HepG2 (cell line): Measurements from ENCODE around the gene RBCK1. TPM values are rescaled to one million over a fixed set of nuclear protein-coding genes. Genes with fewer than 3 reads are reported as not detected.

Experiments used
- ARNTL ChIP-seq: sonication (generic); formaldehyde crosslinking; IDR thresholded peaks from 2 replicates; pipeline ENCODE4 v1.4.0; 2020; ENCODE audit warnings: mild to moderate bottlenecking, missing genetic modification reagents
- BRD4 ChIP-seq: sonication (generic); formaldehyde crosslinking; IDR thresholded peaks from 2 replicates; pipeline ENCODE4 v1.4.0; 2020; ENCODE audit warnings: missing genetic modification reagents
- CAMTA2 ChIP-seq: sonication (generic); formaldehyde crosslinking; IDR thresholded peaks from 2 replicates; pipeline ENCODE4 v1.4.0; 2020; ENCODE audit warnings: mild to moderate bottlenecking, missing genetic modification reagents, borderline replicate concordance
- FOXC1 ChIP-seq: sonication (generic); formaldehyde crosslinking; IDR thresholded peaks from 2 replicates; pipeline ENCODE4 v1.8.0; 2022; ENCODE audit warnings: mild to moderate bottlenecking, missing genetic modification reagents, borderline replicate concordance
- KDM2A ChIP-seq: sonication (generic); formaldehyde crosslinking; IDR thresholded peaks from 2 replicates; pipeline ENCODE4 v1.4.0; 2020; ENCODE audit warnings: low read depth, missing genetic modification reagents, borderline replicate concordance
- POLR2A ChIP-seq, 2 experiments: IDR thresholded peaks; 2 replicates each; pipeline ENCODE4 v1.6.1; 2011; ENCODE audit warnings: low read depth in 2 of 2, low read length in 2 of 2, mild to moderate bottlenecking in 1 of 2, moderate library complexity in 1 of 2; ENCODE audit not compliant: insufficient read depth in 1 of 2
- RBM39 ChIP-seq: fragments of 200-400 bp; formaldehyde crosslinking; IDR thresholded peaks from one replicate; pipeline ENCODE4 v1.6.1; 2018; ENCODE audit warnings: antibody characterized with exemption, mild to moderate bottlenecking, low read depth, low read length; ENCODE audit not compliant: poor library complexity, severe bottlenecking
- SMAD3 ChIP-seq: sonication (generic); formaldehyde crosslinking; IDR thresholded peaks from 2 replicates; pipeline ENCODE4 v1.4.0; 2020; ENCODE audit warnings: missing genetic modification reagents
- U2AF2 ChIP-seq: fragments of 200-400 bp; formaldehyde crosslinking; IDR thresholded peaks from 2 replicates; pipeline ENCODE4 v1.6.1; 2017; ENCODE audit warnings: low read depth, mild to moderate bottlenecking, low read length
- ZBTB21 ChIP-seq: sonication (generic); formaldehyde crosslinking; IDR thresholded peaks from 2 replicates; pipeline ENCODE4 v1.4.0; 2020; ENCODE audit warnings: missing genetic modification reagents
- ZNF253 ChIP-seq: sonication (generic); formaldehyde crosslinking; IDR thresholded peaks from 2 replicates; pipeline ENCODE4 v1.8.0; 2022; ENCODE audit warnings: mild to moderate bottlenecking, missing genetic modification reagents, borderline replicate concordance
- ZNF484 ChIP-seq: sonication (generic); formaldehyde crosslinking; IDR thresholded peaks from 2 replicates; pipeline ENCODE4 v1.5.1; 2020; ENCODE audit warnings: mild to moderate bottlenecking, low read depth, missing genetic modification reagents, borderline replicate concordance
- ZNF501 ChIP-seq: sonication (generic); formaldehyde crosslinking; IDR thresholded peaks from 2 replicates; pipeline ENCODE4 v1.5.1; 2020; ENCODE audit warnings: mild to moderate bottlenecking, moderate library complexity, missing genetic modification reagents
- ZNF569 ChIP-seq: sonication (generic); formaldehyde crosslinking; IDR thresholded peaks from 2 replicates; pipeline ENCODE4 v1.5.0; 2020; ENCODE audit warnings: mild to moderate bottlenecking, missing genetic modification reagents, moderate library complexity, borderline replicate concordance
- ZNF776 ChIP-seq: sonication (generic); formaldehyde crosslinking; IDR thresholded peaks from 2 replicates; pipeline ENCODE4 v1.4.0; 2020; ENCODE audit warnings: mild to moderate bottlenecking, missing genetic modification reagents
- ZNF816 ChIP-seq: sonication (generic); formaldehyde crosslinking; IDR thresholded peaks from 2 replicates; pipeline ENCODE4 v1.8.0; 2022; ENCODE audit warnings: missing genetic modification reagents, mild to moderate bottlenecking, borderline replicate concordance
- polyA plus RNA-seq, 8 experiments: library from polyadenylated mRNA; depleted of rRNA in 3 of 8; stranded (reverse) in 7 of 8; unstranded in 1 of 8; fragments of >200 nt; fragmentation: Illumina TruSeq in 4 of 8; extraction: Trizol in 4 of 8; gene quantifications; 2 replicates each; pipeline versions ENCODE4 v1.2.1 to v1.2.3, GENCODE V29; 2011 to 2016; ENCODE audit warnings: low read depth in 4 of 8, missing spikeins in 1 of 8, mixed read lengths in 1 of 8; ENCODE audit not compliant: insufficient read depth in 1 of 8
- total RNA-seq, 5 experiments: library from RNA; depleted of rRNA; stranded (reverse); fragments of >200 nt; fragmentation: Illumina TruSeq; extraction: Trizol; gene quantifications; 2 replicates each; pipeline ENCODE4 v1.2.3, GENCODE V29; 2016; ENCODE audit warnings: low read depth in 1 of 5
- TF ChIP-seq, protein P1 (sequence below): sonication (generic); formaldehyde crosslinking; IDR thresholded peaks from 2 replicates; pipeline ENCODE4 v1.4.0; 2020; ENCODE audit warnings: missing genetic modification reagents
- TF ChIP-seq, protein P2 (sequence below): sonication (generic); formaldehyde crosslinking; IDR thresholded peaks from 2 replicates; pipeline ENCODE4 v1.4.0; 2020; ENCODE audit warnings: missing genetic modification reagents, mild to moderate bottlenecking, borderline replicate concordance
- TF ChIP-seq, protein P3 (sequence below), 2 experiments: sonication (generic) in 1 of 2; formaldehyde crosslinking in 1 of 2; IDR thresholded peaks; 2 replicates each; pipeline versions ENCODE4 v1.4.0 to v1.6.1; 2016 to 2020; ENCODE audit warnings: borderline replicate concordance in 1 of 2, low read depth in 1 of 2, mild to moderate bottlenecking in 1 of 2, missing genetic modification reagents in 1 of 2
- TF ChIP-seq, protein P4 (sequence below): IDR thresholded peaks from 2 replicates; pipeline ENCODE4 v1.6.1; 2016

Gene RBCK1
- total and polyA plus RNA-seq, 2 of the 13 experiments (the other 11 are each of a cell fraction or from before 2014, with no cell fraction given): 149 to 215 TPM

DNA sequence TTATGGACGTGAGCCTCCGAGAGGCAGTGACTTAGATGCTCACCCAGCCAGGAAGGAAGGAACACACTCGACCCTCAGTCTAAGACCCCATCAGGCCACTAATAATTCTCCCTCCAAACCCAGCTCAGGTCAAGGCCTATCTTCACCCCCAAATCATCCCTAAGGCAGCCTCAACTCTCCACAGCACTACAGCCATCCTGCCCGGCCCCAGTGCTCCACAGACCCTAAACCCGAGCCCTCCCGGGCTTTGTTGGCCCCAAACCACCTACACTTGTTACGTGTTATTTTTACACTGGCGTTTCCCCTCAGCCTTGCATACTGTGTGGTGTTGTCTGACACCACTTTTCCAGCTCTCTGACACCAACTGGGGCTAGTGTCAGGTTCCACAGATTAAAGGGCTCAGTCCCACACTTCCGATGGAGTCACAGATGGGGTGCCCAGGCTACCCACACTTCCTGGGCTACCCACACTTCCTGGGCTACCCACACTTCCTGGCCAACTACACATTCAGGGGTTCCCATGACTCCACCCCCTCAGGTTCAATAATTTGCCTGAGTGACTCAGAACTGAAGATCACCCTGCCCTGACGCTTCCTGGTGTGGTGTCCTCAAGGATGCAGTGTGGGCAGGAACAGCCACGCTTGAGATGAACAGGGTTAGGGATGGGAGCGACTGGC, 25.3 kb downstream of the RBCK1 start (continued):
- TF ChIP-seq CAMTA2 (CRISPR knock-in tag) (no peak), U2AF2 (no peak), ZNF816 (no peak), ZBTB21 (CRISPR knock-in tag) (no peak), FOXC1 (CRISPR knock-in tag) (no peak), POLR2A (IDR thresholded peaks at IDR 0.05; ENCODE audit: insufficient read depth in 1 of 2, low read depth in 2 of 2, low read length in 2 of 2) (peak in 1 of 2 experiments; percentile 27; a peak in 1 of 4 replicates), ARNTL (CRISPR knock-in tag) (no peak), ZNF569 (no peak), KDM2A (CRISPR knock-in tag) (peak; percentile 58; the same call in 1 of the 2 replicates), ZNF776 (CRISPR knock-in tag) (no peak), SMAD3 (CRISPR knock-in tag) (no peak), ZNF501 (CRISPR knock-in tag) (no peak), ZNF484 (CRISPR knock-in tag) (no peak), BRD4 (CRISPR knock-in tag) (peak; percentile 54; the same call in 1 of the 2 replicates), RBM39 (no peak), ZNF253 (CRISPR knock-in tag) (no peak)
- TF ChIP-seq, protein P1, sequence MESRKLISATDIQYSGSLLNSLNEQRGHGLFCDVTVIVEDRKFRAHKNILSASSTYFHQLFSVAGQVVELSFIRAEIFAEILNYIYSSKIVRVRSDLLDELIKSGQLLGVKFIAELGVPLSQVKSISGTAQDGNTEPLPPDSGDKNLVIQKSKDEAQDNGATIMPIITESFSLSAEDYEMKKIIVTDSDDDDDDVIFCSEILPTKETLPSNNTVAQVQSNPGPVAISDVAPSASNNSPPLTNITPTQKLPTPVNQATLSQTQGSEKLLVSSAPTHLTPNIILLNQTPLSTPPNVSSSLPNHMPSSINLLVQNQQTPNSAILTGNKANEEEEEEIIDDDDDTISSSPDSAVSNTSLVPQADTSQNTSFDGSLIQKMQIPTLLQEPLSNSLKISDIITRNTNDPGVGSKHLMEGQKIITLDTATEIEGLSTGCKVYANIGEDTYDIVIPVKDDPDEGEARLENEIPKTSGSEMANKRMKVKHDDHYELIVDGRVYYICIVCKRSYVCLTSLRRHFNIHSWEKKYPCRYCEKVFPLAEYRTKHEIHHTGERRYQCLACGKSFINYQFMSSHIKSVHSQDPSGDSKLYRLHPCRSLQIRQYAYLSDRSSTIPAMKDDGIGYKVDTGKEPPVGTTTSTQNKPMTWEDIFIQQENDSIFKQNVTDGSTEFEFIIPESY (CRISPR knock-in tag): no peak
- TF ChIP-seq, protein P2, sequence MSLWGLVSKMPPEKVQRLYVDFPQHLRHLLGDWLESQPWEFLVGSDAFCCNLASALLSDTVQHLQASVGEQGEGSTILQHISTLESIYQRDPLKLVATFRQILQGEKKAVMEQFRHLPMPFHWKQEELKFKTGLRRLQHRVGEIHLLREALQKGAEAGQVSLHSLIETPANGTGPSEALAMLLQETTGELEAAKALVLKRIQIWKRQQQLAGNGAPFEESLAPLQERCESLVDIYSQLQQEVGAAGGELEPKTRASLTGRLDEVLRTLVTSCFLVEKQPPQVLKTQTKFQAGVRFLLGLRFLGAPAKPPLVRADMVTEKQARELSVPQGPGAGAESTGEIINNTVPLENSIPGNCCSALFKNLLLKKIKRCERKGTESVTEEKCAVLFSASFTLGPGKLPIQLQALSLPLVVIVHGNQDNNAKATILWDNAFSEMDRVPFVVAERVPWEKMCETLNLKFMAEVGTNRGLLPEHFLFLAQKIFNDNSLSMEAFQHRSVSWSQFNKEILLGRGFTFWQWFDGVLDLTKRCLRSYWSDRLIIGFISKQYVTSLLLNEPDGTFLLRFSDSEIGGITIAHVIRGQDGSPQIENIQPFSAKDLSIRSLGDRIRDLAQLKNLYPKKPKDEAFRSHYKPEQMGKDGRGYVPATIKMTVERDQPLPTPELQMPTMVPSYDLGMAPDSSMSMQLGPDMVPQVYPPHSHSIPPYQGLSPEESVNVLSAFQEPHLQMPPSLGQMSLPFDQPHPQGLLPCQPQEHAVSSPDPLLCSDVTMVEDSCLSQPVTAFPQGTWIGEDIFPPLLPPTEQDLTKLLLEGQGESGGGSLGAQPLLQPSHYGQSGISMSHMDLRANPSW (CRISPR knock-in tag): 0 out of 2 replicates have a peak, but pooled peaks have one; percentile 72
- TF ChIP-seq, protein P3, sequence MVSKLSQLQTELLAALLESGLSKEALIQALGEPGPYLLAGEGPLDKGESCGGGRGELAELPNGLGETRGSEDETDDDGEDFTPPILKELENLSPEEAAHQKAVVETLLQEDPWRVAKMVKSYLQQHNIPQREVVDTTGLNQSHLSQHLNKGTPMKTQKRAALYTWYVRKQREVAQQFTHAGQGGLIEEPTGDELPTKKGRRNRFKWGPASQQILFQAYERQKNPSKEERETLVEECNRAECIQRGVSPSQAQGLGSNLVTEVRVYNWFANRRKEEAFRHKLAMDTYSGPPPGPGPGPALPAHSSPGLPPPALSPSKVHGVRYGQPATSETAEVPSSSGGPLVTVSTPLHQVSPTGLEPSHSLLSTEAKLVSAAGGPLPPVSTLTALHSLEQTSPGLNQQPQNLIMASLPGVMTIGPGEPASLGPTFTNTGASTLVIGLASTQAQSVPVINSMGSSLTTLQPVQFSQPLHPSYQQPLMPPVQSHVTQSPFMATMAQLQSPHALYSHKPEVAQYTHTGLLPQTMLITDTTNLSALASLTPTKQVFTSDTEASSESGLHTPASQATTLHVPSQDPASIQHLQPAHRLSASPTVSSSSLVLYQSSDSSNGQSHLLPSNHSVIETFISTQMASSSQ (IDR thresholded peaks at IDR 0.05; ENCODE audit: low read depth): no peak
- TF ChIP-seq, protein P3 (CRISPR knock-in tag; IDR thresholded peaks at IDR 0.05; ENCODE audit: borderline replicate concordance): no peak
- TF ChIP-seq, protein P4, sequence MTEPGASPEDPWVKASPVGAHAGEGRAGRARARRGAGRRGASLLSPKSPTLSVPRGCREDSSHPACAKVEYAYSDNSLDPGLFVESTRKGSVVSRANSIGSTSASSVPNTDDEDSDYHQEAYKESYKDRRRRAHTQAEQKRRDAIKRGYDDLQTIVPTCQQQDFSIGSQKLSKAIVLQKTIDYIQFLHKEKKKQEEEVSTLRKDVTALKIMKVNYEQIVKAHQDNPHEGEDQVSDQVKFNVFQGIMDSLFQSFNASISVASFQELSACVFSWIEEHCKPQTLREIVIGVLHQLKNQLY (CRISPR knock-in tag): no peak
